NCI-H1436 treated with DMSO at 0.1 percent for 48 hours (cell line): ENCODE data around the gene CLCN1.
"Not testable (repeated sequence)": the region's sequence is repeated elsewhere in the genome, so short reads cannot be mapped to it uniquely, and the experiment has no call there.

Source experiments
- DNase-seq: peaks from one replicate; lab custom pipeline; 2025; lab: John Stamatoyannopoulos, UW

The CLCN1 gene

GRCh38 chr7:143384661-143385631 is 69.0 kb downstream of the CLCN1 start:
- DNase-seq, result no peak

GRCh38 chr7:143385891-143386781 is 70.2 kb downstream of the CLCN1 start:
- DNase-seq, result no peak

- DNase-seq, result no peak
Measured at GRCh38 chr7:143387156-143387975, 71.5 kb downstream of the CLCN1 start.

- DNase-seq, result no peak
Measured at GRCh38 chr7:143388051-143388450, 72.1 kb downstream of the CLCN1 start.

GRCh38 chr7:143388491-143389101 is 72.7 kb downstream of the CLCN1 start:
- no peak for DNase-seq

GRCh38 chr7:143389316-143390103 is 73.6 kb downstream of the CLCN1 start:
- DNase-seq, result no peak

- DNase-seq, result no peak
Measured at GRCh38 chr7:143390104-143390772, 74.3 kb downstream of the CLCN1 start.

GRCh38 chr7:143390773-143391317 is 74.9 kb downstream of the CLCN1 start:
- DNase-seq, result no peak

- DNase-seq, result no peak
Measured at GRCh38 chr7:143391462-143392404, 75.8 kb downstream of the CLCN1 start.

GRCh38 chr7:143392427-143392826 is 76.5 kb downstream of the CLCN1 start:
- not testable (repeated sequence) for DNase-seq

GRCh38 chr7:143392875-143393266 is 77.0 kb downstream of the CLCN1 start:
- DNase-seq, result no peak

GRCh38 chr7:143393267-143394041 is 77.5 kb downstream of the CLCN1 start:
- no peak for DNase-seq

- DNase-seq, result no peak
Measured at GRCh38 chr7:143394068-143394467, 78.2 kb downstream of the CLCN1 start.

GRCh38 chr7:143394777-143395176 is 78.9 kb downstream of the CLCN1 start:
- DNase-seq, result no peak

GRCh38 chr7:143395187-143396149 is 79.6 kb downstream of the CLCN1 start:
- DNase-seq, result no peak

- DNase-seq, result no peak
Measured at GRCh38 chr7:143396182-143396581, 80.3 kb downstream of the CLCN1 start.
